HCT116 (cell line): ENCODE data around the gene VTI1A. TPM values are rescaled to one million over a fixed set of nuclear protein-coding genes. Genes with fewer than 3 reads are reported as not detected.

Source experiments
- ATAC-seq: fragments of 200-7000 bp; cut with Tn5 transposase; 2 replicates; pipeline ENCODE4 v1.9.1; 2020; ENCODE audit warnings: mild to moderate bottlenecking, moderate library complexity
- BruUV-seq: library from RNA; stranded (reverse); fragments of 400-500 nt; replicated peaks from 2 replicates; lab custom pipeline; 2021; lab: Mats Ljungman, UMichigan
- CTCF ChIA-PET: fragments of 300-600 bp; sonication (Branson Sonifier 250); formaldehyde crosslinking; loops from one replicate; lab custom pipeline; 2021; ENCODE audit warnings: antibody characterized with exemption; lab: Charles Lee
- POLR2A ChIA-PET: fragments of 300-600, 350-600 bp; sonication (Branson Sonifier 250); formaldehyde crosslinking; loops from one replicate; lab custom pipeline; 2021; ENCODE audit warnings: antibody characterized with exemption; lab: Charles Lee
- RAD21 ChIA-PET, 2 experiments: fragments of 300-600 bp; sonication (Branson Sonifier 250); formaldehyde crosslinking; loops; one replicate each; lab custom pipeline; 2023; ENCODE audit warnings: low total read pairs in 2 of 2; ENCODE audit not compliant: uncharacterized antibody in 2 of 2, unreplicated experiment in 2 of 2, low non-redundant PET in 1 of 2; lab: Charles Lee
- DNase-seq: peaks from one replicate; pipeline ENCODE4 v3.0.0-alpha.2; 2010; ENCODE audit warnings: low read depth, low spot score
- H2AFZ ChIP-seq: fragments of 200-600 bp; shearing (Covaris generic), sonication (generic); 2 replicates; pipeline ENCODE4 v1.6.1; 2017; ENCODE audit warnings: low read depth, mixed run types, mixed read lengths, antibody characterized with exemption, low read length; ENCODE audit not compliant: poor library complexity, severe bottlenecking
- H3K27ac ChIP-seq: 2 replicates; pipeline ENCODE4 v1.5.1; 2012; ENCODE audit warnings: low read depth, low read length
- H3K27me3 ChIP-seq: fragments of 200-600 bp; sonication (generic); 2 replicates; pipeline ENCODE4 v1.6.1; 2016; ENCODE audit warnings: mixed run types, low read length, mixed read lengths; ENCODE audit not compliant: insufficient read depth
- H3K36me3 ChIP-seq, 2 experiments: fragments of 200-500 bp in 1 of 2; fragments of 200-600 bp in 1 of 2; sonication (Bioruptor generic) in 1 of 2; sonication (generic) in 1 of 2; 2 replicates each; pipeline versions ENCODE4 v1.5.1 to v1.6.1; 2014 to 2016; ENCODE audit warnings: low read length in 2 of 2, inconsistent platforms in 1 of 2, mixed read lengths in 1 of 2, mixed run types in 1 of 2; ENCODE audit not compliant: insufficient read depth in 2 of 2, control insufficient read depth in 1 of 2
- H3K4me1 ChIP-seq, 2 experiments: fragments of 200-600 bp in 1 of 2; sonication (generic) in 1 of 2; 2 replicates each; pipeline versions ENCODE4 v1.5.1 to v1.6.1; 2012 to 2017; ENCODE audit warnings: low read length in 2 of 2, inconsistent platforms in 1 of 2, mild to moderate bottlenecking in 1 of 2, mixed read lengths in 1 of 2, mixed run types in 1 of 2, moderate library complexity in 1 of 2; ENCODE audit not compliant: insufficient read depth in 2 of 2, control insufficient read depth in 1 of 2
- H3K4me2 ChIP-seq: fragments of 200-600 bp; sonication (generic); 2 replicates; pipeline ENCODE4 v1.6.1; 2017; ENCODE audit warnings: mixed run types, low read length, mixed read lengths
- H3K4me3 ChIP-seq, 2 experiments: fragments of 200-600 bp in 1 of 2; sonication (generic) in 1 of 2; replicated peaks in 1 of 2; 2 replicates each; pipeline ENCODE4 v1.5.1; 2011 to 2016; ENCODE audit warnings: low read length in 2 of 2, control low read depth in 1 of 2, low read depth in 1 of 2, mild to moderate bottlenecking in 1 of 2, mixed read lengths in 1 of 2, mixed run types in 1 of 2
- H3K79me2 ChIP-seq: fragments of 200-600 bp; sonication (generic); 2 replicates; pipeline ENCODE4 v1.6.1; 2017; ENCODE audit warnings: mild to moderate bottlenecking, mixed run types, low read length, moderate library complexity, mixed read lengths; ENCODE audit not compliant: insufficient read depth
- H3K9ac ChIP-seq: fragments of 200-600 bp; sonication (generic); 2 replicates; pipeline ENCODE4 v1.6.1; 2016; ENCODE audit warnings: low read length, mixed read lengths
- H3K9me2 ChIP-seq: fragments of 200-600 bp; sonication (generic), shearing (Covaris generic); 2 replicates; pipeline ENCODE4 v1.6.1; 2017; ENCODE audit warnings: mixed run types, mild to moderate bottlenecking, moderate library complexity; ENCODE audit not compliant: insufficient read depth
- H3K9me3 ChIP-seq, 2 experiments: fragments of 200-500 bp in 1 of 2; fragments of 200-600 bp in 1 of 2; sonication (Bioruptor generic) in 1 of 2; sonication (generic) in 1 of 2; 2 replicates each; pipeline ENCODE4 v1.6.1; 2014 to 2017; ENCODE audit warnings: low read length in 2 of 2, mixed read lengths in 2 of 2, inconsistent platforms in 1 of 2, low read depth in 1 of 2, mild to moderate bottlenecking in 1 of 2, mixed run types in 1 of 2, moderate library complexity in 1 of 2; ENCODE audit not compliant: control insufficient read depth in 1 of 2, insufficient read depth in 1 of 2
- H4K20me1 ChIP-seq: fragments of 200-600 bp; sonication (generic), shearing (Covaris generic); 2 replicates; pipeline ENCODE4 v1.6.1; 2017; ENCODE audit warnings: mixed run types, mild to moderate bottlenecking, moderate library complexity; ENCODE audit not compliant: insufficient read depth
- CBX3 ChIP-seq: IDR thresholded peaks from 2 replicates; pipeline ENCODE4 v1.6.1; 2012; ENCODE audit warnings: low read depth
- CEBPB ChIP-seq: IDR thresholded peaks from 2 replicates; pipeline ENCODE4 v1.6.1; 2012; ENCODE audit warnings: low read depth
- CTCF ChIP-seq, 3 experiments: fragments of 200-600 bp in 1 of 3; sonication (generic) in 1 of 3; IDR thresholded peaks in 2 of 3; conservative IDR thresholded peaks in 1 of 3; 2 replicates each; pipeline ENCODE4 v1.5.1; 2012 to 2017; ENCODE audit warnings: low read depth in 2 of 3, low read length in 2 of 3, antibody characterized with exemption in 1 of 3, borderline replicate concordance in 1 of 3, control low read depth in 1 of 3, mild to moderate bottlenecking in 1 of 3, mixed read lengths in 1 of 3, mixed run types in 1 of 3, moderate library complexity in 1 of 3; ENCODE audit not compliant: insufficient read depth in 1 of 3
- EGR1 ChIP-seq: IDR thresholded peaks from 2 replicates; pipeline ENCODE4 v1.6.1; 2012; ENCODE audit warnings: low read depth
- EZH2 ChIP-seq: fragments of 200-600 bp; sonication (generic); IDR thresholded peaks from 2 replicates; pipeline ENCODE4 v1.6.1; 2017; ENCODE audit warnings: antibody characterized with exemption, mixed run types
- JUND ChIP-seq: IDR thresholded peaks from 2 replicates; pipeline ENCODE4 v1.6.1; 2012
- RAD21 ChIP-seq: IDR thresholded peaks from 2 replicates; pipeline ENCODE4 v1.6.1; 2012; ENCODE audit warnings: low read depth, mild to moderate bottlenecking
- REST ChIP-seq: IDR thresholded peaks from 2 replicates; pipeline ENCODE4 v1.6.1; 2012; ENCODE audit warnings: low read depth
- SIN3A ChIP-seq: IDR thresholded peaks from 2 replicates; pipeline ENCODE4 v1.6.1; 2012; ENCODE audit warnings: low read depth
- YY1 ChIP-seq: IDR thresholded peaks from 2 replicates; pipeline ENCODE4 v1.6.1; 2011; ENCODE audit warnings: low read length, low read depth, moderate library complexity, mild to moderate bottlenecking; ENCODE audit not compliant: insufficient replicate concordance; ENCODE audit errors: extremely low read depth
- ZFX ChIP-seq: fragments of 450-650 bp; IDR thresholded peaks from 2 replicates; pipeline ENCODE4 v1.6.1; 2017
- intact Hi-C: fragments of 100-400 bp; cut with micrococcal nuclease; formaldehyde crosslinking; loops from 2 replicates; pipeline ENCODE4 v1.10.0; 2022
- total RNA-seq: library from RNA; stranded (reverse); gene quantifications from one replicate; pipeline ENCODE4 v1.2.1, GENCODE V29; 2021; ENCODE audit not compliant: unreplicated experiment

Gene VTI1A
- total RNA-seq, 1 experiment from 2014 or later, result 80.7 TPM

GRCh38 chr10:112583236-112583939, 136.4 kb downstream of the VTI1A start:
- ChIA-PET CTCF (no interaction called here), RAD21 (no interaction called here), POLR2A (no interaction called here)
- no peak overlapping the region for H3K4me2 ChIP-seq
- H3K9me3 ChIP-seq, result no peaks in the 10 kb centered on the region
- H4K20me1 ChIP-seq, result no peaks in the 10 kb centered on the region
- no peak for ATAC-seq
- intact Hi-C loops, result no loop called here
- no peak overlapping the region for H2AFZ ChIP-seq
- H3K27me3 ChIP-seq, result no peaks in the 10 kb centered on the region
- DNase-seq, result no peak
- no peak overlapping the region for H3K27ac ChIP-seq
- no peaks in the 10 kb centered on the region; the same call in 1 of the 2 replicates for H3K79me2 ChIP-seq
- H3K4me3 ChIP-seq, result no peak overlapping the region
- no peaks in the 10 kb centered on the region for H3K9me2 ChIP-seq
- H3K36me3 ChIP-seq, result peaks cover 0 to 11% of the 10 kb centered on the region in 2 experiments; a peak in 2 of 4 replicates
- no peak overlapping the region for H3K9ac ChIP-seq
- no peak for TF ChIP-seq EZH2
- TF ChIP-seq CEBPB, result no peak
- no peak for TF ChIP-seq ZFX
- no peak for TF ChIP-seq CBX3
- no peak for TF ChIP-seq SIN3A
- no peak for TF ChIP-seq CTCF (IDR thresholded peaks at IDR 0.05 in 2 of 3, conservative IDR thresholded peaks at IDR 0.05 in 1 of 3; ENCODE audit: borderline replicate concordance in 1 of 3, insufficient read depth in 1 of 3, low read depth in 2 of 3, low read length in 2 of 3)
- TF ChIP-seq JUND, result no peak
- no peak for TF ChIP-seq REST
- no peak for TF ChIP-seq EGR1
- TF ChIP-seq YY1, result no peak
- TF ChIP-seq RAD21, result no peak
- H3K4me1 ChIP-seq, result peaks cover 23 to 32% of the 10 kb centered on the region in 2 experiments
- no TSS peak for BruUV-seq
